Measurements from ENCODE around the gene URB1.

DNA sequence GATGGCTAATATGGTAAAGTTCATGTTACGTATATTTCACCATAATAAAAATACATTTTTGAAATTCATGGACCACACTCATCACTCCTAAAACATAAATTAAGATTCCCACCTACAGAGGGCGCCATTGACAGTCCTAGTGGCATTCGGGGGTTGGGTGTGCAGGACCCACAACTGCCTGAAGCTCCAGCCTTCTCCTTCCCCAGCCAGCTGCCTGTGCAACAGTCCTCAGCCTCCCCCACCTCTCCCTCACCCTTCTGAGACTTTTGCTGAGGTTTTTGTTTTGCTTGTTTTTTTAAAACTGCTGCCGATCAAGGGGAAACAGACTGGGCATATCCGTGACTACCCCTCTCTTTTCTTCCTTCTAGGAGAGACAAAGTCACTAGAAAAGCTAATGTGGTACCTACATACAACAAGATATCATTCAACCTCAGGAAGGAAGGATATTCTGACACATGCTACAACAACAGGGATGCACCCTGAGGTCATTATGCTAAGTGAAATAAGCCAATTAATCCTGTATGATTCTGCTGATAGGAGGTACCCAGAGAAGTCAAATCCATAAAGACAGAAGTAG is 10.5 kb upstream of the URB1 start:
- TF ChIP-seq, protein P1, sequence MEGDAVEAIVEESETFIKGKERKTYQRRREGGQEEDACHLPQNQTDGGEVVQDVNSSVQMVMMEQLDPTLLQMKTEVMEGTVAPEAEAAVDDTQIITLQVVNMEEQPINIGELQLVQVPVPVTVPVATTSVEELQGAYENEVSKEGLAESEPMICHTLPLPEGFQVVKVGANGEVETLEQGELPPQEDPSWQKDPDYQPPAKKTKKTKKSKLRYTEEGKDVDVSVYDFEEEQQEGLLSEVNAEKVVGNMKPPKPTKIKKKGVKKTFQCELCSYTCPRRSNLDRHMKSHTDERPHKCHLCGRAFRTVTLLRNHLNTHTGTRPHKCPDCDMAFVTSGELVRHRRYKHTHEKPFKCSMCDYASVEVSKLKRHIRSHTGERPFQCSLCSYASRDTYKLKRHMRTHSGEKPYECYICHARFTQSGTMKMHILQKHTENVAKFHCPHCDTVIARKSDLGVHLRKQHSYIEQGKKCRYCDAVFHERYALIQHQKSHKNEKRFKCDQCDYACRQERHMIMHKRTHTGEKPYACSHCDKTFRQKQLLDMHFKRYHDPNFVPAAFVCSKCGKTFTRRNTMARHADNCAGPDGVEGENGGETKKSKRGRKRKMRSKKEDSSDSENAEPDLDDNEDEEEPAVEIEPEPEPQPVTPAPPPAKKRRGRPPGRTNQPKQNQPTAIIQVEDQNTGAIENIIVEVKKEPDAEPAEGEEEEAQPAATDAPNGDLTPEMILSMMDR (IDR thresholded peaks at IDR 0.05): peak; percentile 34 to 77 (median 76)
- TF ChIP-seq POLR2A (IDR thresholded peaks at IDR 0.05): no peak
